CD4-positive, alpha-beta T cell (primary cell): ENCODE data around the gene ATP8B3. TPM values are rescaled to one million over a fixed set of nuclear protein-coding genes. Genes with fewer than 3 reads are reported as not detected.

Source experiments
- ATAC-seq: fragments of 200-7000 bp; cut with Tn5 transposase; one replicate; pipeline ENCODE4 v1.10.0; 2022; ENCODE audit warnings: mild to moderate bottlenecking; ENCODE audit not compliant: poor library complexity
- CTCF ChIA-PET: fragments of 350-600 bp; sonication (Branson Sonifier 250); formaldehyde crosslinking; loops from one replicate; lab custom pipeline; 2021; ENCODE audit warnings: antibody characterized with exemption, inconsistent platforms; lab: Charles Lee
- POLR2A ChIA-PET: fragments of 350-600 bp; sonication (Branson Sonifier 250); formaldehyde crosslinking; loops from one replicate; lab custom pipeline; 2021; ENCODE audit warnings: antibody characterized with exemption, inconsistent platforms; lab: Charles Lee
- DNase-seq, 14 experiments: peaks; one replicate each; pipeline ENCODE4 v3.0.0-alpha.2; 2013 to 2020; ENCODE audit warnings: mixed read lengths in 2 of 14
- H3K27ac ChIP-seq, 2 donors: one replicate each; pipeline versions ENCODE4 v1.5.1 to v1.7.0; 2013; ENCODE audit warnings: low read length in 2 of 2, low read depth in 1 of 2, mild to moderate bottlenecking in 1 of 2
- H3K27me3 ChIP-seq, 2 experiments: 1 replicate in 1 of 2; 2 replicates in 1 of 2; pipeline versions ENCODE4 v1.6.1 to v1.7.0; 2013; ENCODE audit warnings: low read length in 2 of 2, control low read depth in 1 of 2, mild to moderate bottlenecking in 1 of 2, moderate library complexity in 1 of 2; ENCODE audit not compliant: insufficient read depth in 2 of 2, control insufficient read depth in 1 of 2
- H3K36me3 ChIP-seq: one replicate; pipeline ENCODE4 v1.6.1; 2013; ENCODE audit warnings: low read length, control low read depth; ENCODE audit not compliant: insufficient read depth
- H3K4me1 ChIP-seq: one replicate; pipeline ENCODE4 v1.6.1; 2013; ENCODE audit warnings: low read length, control low read depth; ENCODE audit not compliant: insufficient read depth
- H3K4me3 ChIP-seq: one replicate; pipeline ENCODE4 v1.5.1; 2013; ENCODE audit warnings: mild to moderate bottlenecking, low read length, moderate library complexity
- H3K9me3 ChIP-seq, 2 experiments: 1 replicate in 1 of 2; 2 replicates in 1 of 2; pipeline versions ENCODE4 v1.6.1 to v1.7.0; 2013; ENCODE audit warnings: low read length in 2 of 2, mild to moderate bottlenecking in 2 of 2, control low read depth in 1 of 2, moderate library complexity in 1 of 2; ENCODE audit not compliant: control insufficient read depth in 1 of 2, insufficient read depth in 1 of 2
- H3K27ac Mint-ChIP-seq: one replicate; pipeline ENCODE4 v1.8.0; 2020; ENCODE audit warnings: mixed read lengths
- H3K27me3 Mint-ChIP-seq: one replicate; pipeline ENCODE4 v1.8.0; 2021; ENCODE audit warnings: mixed read lengths
- H3K36me3 Mint-ChIP-seq: one replicate; pipeline ENCODE4 v1.8.0; 2021; ENCODE audit warnings: low read depth, mixed read lengths
- H3K4me1 Mint-ChIP-seq: one replicate; pipeline ENCODE4 v1.8.0; 2021; ENCODE audit warnings: low read depth, mixed read lengths
- H3K4me3 Mint-ChIP-seq: one replicate; pipeline ENCODE4 v1.8.0; 2020; ENCODE audit warnings: mild to moderate bottlenecking, mixed read lengths
- H3K9me3 Mint-ChIP-seq: one replicate; pipeline ENCODE4 v1.8.0; 2020; ENCODE audit warnings: mixed read lengths
- CTCF ChIP-seq: fragments of 200-600 bp; IDR thresholded peaks from one replicate; pipeline ENCODE4 v1.8.0; 2022; ENCODE audit warnings: antibody characterized with exemption, mild to moderate bottlenecking
- intact Hi-C, 2 experiments: fragments of 100-400 bp; cut with DNase I in 1 of 2; cut with micrococcal nuclease in 1 of 2; formaldehyde crosslinking; loops; one replicate each; pipeline versions ENCODE4 v1.15.1 to v1.9.0; 2023 to 2025; cut with DNase I, micrococcal nuclease
- total RNA-seq, 174 experiments: library from RNA in 2 of 174; stranded (reverse) in 2 of 174; gene quantifications; one replicate each; pipeline ENCODE4 v1.2.3 and lab custom pipeline; 2021 to 2026

The ATP8B3 gene
- total RNA-seq, 2 experiments from 2014 or later, result 2.5 to 3.2 TPM

GRCh38 chr19:1748873-1749341 lies 63.2 kb downstream of the ATP8B3 start:
- ATAC-seq, result no peak
- Histone ChIP-seq H3K4me3 (no peak overlapping the region), H3K27me3 (peaks cover 76 to 86% of the 10 kb centered on the region in 2 experiments), H3K9me3 (peaks cover 0 to 63% of the 10 kb centered on the region in 2 experiments), H3K4me1 (peaks cover 43% of the 10 kb centered on the region), H3K27ac (no peak overlapping the region), H3K36me3 (no peaks in the 10 kb centered on the region)
- H3K27ac Mint-ChIP-seq, result no peak overlapping the region
- TF ChIP-seq CTCF, result no peak
- POLR2A ChIA-PET, result no interaction called here
- no peaks in the 10 kb centered on the region for H3K9me3 Mint-ChIP-seq
- H3K27me3 Mint-ChIP-seq, result peaks cover 62% of the 10 kb centered on the region
- CTCF ChIA-PET, result no interaction called here
- no peak overlapping the region for H3K4me3 Mint-ChIP-seq
- intact Hi-C loops, result no loop called here
- H3K4me1 Mint-ChIP-seq, result peaks cover 9% of the 10 kb centered on the region
- DNase-seq, result no peak
- H3K36me3 Mint-ChIP-seq, result no peaks in the 10 kb centered on the region

GRCh38 chr19:1748115-1748872 lies 63.8 kb downstream of the ATP8B3 start:
- DNase-seq (peak in 2 of 14 experiments; percentile 8 to 25), ATAC-seq (no peak)
- Mint-ChIP-seq H3K9me3 (no peaks in the 10 kb centered on the region), H3K4me1 (peaks cover 9% of the 10 kb centered on the region), H3K27ac (no peak overlapping the region), H3K27me3 (peaks cover 64% of the 10 kb centered on the region), H3K4me3 (no peak overlapping the region), H3K36me3 (no peaks in the 10 kb centered on the region)
- Histone ChIP-seq H3K27me3 (peaks cover 77 to 87% of the 10 kb centered on the region in 2 experiments), H3K4me1 (peaks cover 43% of the 10 kb centered on the region), H3K4me3 (peak overlapping the region; percentile 14), H3K36me3 (no peaks in the 10 kb centered on the region), H3K9me3 (peaks cover 0 to 66% of the 10 kb centered on the region in 2 experiments), H3K27ac (no peak overlapping the region)
- no peak for TF ChIP-seq CTCF
- ChIA-PET CTCF (no interaction called here), POLR2A (no interaction called here)
- intact Hi-C loops, result no loop called here

- Histone ChIP-seq H3K9me3 (peaks cover 0 to 69% of the 10 kb centered on the region in 2 experiments), H3K36me3 (no peaks in the 10 kb centered on the region), H3K27me3 (peaks cover 76 to 82% of the 10 kb centered on the region in 2 experiments), H3K4me1 (peaks cover 39% of the 10 kb centered on the region), H3K4me3 (no peak overlapping the region), H3K27ac (no peak overlapping the region)
- Mint-ChIP-seq H3K4me1 (peaks cover 9% of the 10 kb centered on the region), H3K27me3 (peaks cover 62% of the 10 kb centered on the region), H3K9me3 (no peaks in the 10 kb centered on the region), H3K27ac (no peak overlapping the region), H3K36me3 (no peaks in the 10 kb centered on the region), H3K4me3 (no peak overlapping the region)
- DNase-seq, result peak in 9 of 14 experiments; percentile 11 to 57 (median 34)
- ChIA-PET CTCF (interaction anchor here (0.6 to 1.4 kb wide), 2 partner anchors 75 to 183 kb away, joined by 3 to 4 read pairs; no protein-coding TSS in a partner anchor), POLR2A (no interaction called here)
- peak; percentile 61 for ATAC-seq
- TF ChIP-seq CTCF, result no peak
- intact Hi-C loops, result no loop called here
Measured at GRCh38 chr19:1747285-1748114, 64.6 kb downstream of the ATP8B3 start.
